Ascending aorta (tissue), 2 donors: ENCODE results near the gene GP2. TPM values are rescaled to one million over a fixed set of nuclear protein-coding genes. Genes with fewer than 3 reads are reported as not detected.

Experiments
- DNase-seq, 2 donors: peaks; one replicate each; pipeline ENCODE4 v3.0.0-alpha.2; 2019; ENCODE audit warnings: low spot score in 2 of 2
- H3K27ac ChIP-seq, 2 donors: fragments of 200-600 bp; sonication (generic); one replicate each; pipeline ENCODE4 v1.5.1; 2016 to 2017; ENCODE audit warnings: mild to moderate bottlenecking in 1 of 2
- H3K27me3 ChIP-seq: fragments of 200-600 bp; sonication (generic); one replicate; pipeline ENCODE4 v1.5.1; 2017
- H3K36me3 ChIP-seq, 2 donors: fragments of 200-600 bp; sonication (generic); one replicate each; pipeline ENCODE4 v1.5.1; 2016
- H3K4me1 ChIP-seq, 2 donors: fragments of 200-600 bp; sonication (generic); one replicate each; pipeline ENCODE4 v1.5.1; 2016 to 2017; ENCODE audit warnings: mild to moderate bottlenecking in 1 of 2
- H3K4me3 ChIP-seq, 2 donors: fragments of 200-600 bp; sonication (generic); one replicate each; pipeline ENCODE4 v1.5.1; 2016 to 2017; ENCODE audit warnings: mild to moderate bottlenecking in 1 of 2
- H3K9me3 ChIP-seq, 2 donors: fragments of 200-600 bp; sonication (generic); one replicate each; pipeline ENCODE4 v1.5.1; 2016
- CTCF ChIP-seq, 3 experiments: fragments of 200-600 bp in 2 of 3; fragments of 450-650 bp in 1 of 3; sonication (generic) in 2 of 3; IDR thresholded peaks; one replicate each; pipeline ENCODE4 v1.5.1; 2016 to 2019; ENCODE audit warnings: antibody characterized with exemption in 3 of 3, mild to moderate bottlenecking in 1 of 3, moderate library complexity in 1 of 3
- intact Hi-C: fragments of 100-400 bp; cut with DNase I; formaldehyde crosslinking; loops from one replicate; pipeline ENCODE4 v1.15.1; 2023
- total RNA-seq: library from RNA; depleted of rRNA; stranded (reverse); fragments of >200 nt; gene quantifications from one replicate; pipeline ENCODE4 v1.1.0, GENCODE V29; 2016

GP2 gene
- total RNA-seq, 1 donor from 2014 or later = 0.11 TPM

GRCh38 chr16:20334396-20334795, 7.1 kb upstream of the GP2 start:
- Histone ChIP-seq H3K9me3 (no peaks in the 10 kb centered on the region), H3K4me1 (no peaks in the 10 kb centered on the region), H3K4me3 (no peak overlapping the region), H3K36me3 (no peaks in the 10 kb centered on the region), H3K27me3 (no peaks in the 10 kb centered on the region), H3K27ac (no peak overlapping the region)
- intact Hi-C loops = no loop called here
- no peak for TF ChIP-seq CTCF (IDR thresholded peaks at IDR 0.05)
- DNase-seq = no peak

DNA sequence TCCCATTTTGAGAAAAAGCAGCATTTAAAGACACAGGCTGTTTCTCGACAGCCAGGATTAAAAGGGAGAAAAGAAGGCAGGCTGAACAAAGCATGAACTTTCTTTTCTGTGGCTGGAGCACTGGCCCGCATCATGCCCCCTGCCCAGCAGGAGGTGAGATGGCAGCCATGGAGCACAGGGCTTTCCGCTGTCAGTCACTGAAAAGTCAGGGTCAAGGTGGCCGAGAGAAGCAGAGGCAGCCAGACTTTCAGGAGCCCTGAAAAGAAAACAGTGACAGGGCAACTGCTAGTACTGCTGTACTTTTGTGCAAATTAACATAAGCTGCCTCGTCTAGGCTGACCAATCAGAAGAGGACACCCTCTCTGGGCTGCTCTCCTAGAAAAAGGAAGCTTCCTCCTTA, 5.8 kb upstream of the GP2 start:
- Histone ChIP-seq H3K27ac (no peak overlapping the region), H3K36me3 (no peaks in the 10 kb centered on the region), H3K27me3 (no peaks in the 10 kb centered on the region), H3K4me3 (no peak overlapping the region), H3K4me1 (no peaks in the 10 kb centered on the region), H3K9me3 (no peaks in the 10 kb centered on the region)
- intact Hi-C loops = no loop called here
- DNase-seq = no peak
- no peak for TF ChIP-seq CTCF (IDR thresholded peaks at IDR 0.05)

- H3K27me3 ChIP-seq = no peaks in the 10 kb centered on the region
- H3K27ac ChIP-seq = no peak overlapping the region
- TF ChIP-seq CTCF (IDR thresholded peaks at IDR 0.05) = no peak
- DNase-seq = no peak
- H3K4me3 ChIP-seq = no peak overlapping the region
- H3K4me1 ChIP-seq = no peaks in the 10 kb centered on the region
- intact Hi-C loops = no loop called here
- H3K9me3 ChIP-seq = no peaks in the 10 kb centered on the region
- H3K36me3 ChIP-seq = no peaks in the 10 kb centered on the region
Observed at GRCh38 chr16:20332411-20332810, 5.1 kb upstream of the GP2 start.

GRCh38 chr16:20331635-20332034, 4.3 kb upstream of the GP2 start:
- no peak overlapping the region for H3K4me3 ChIP-seq
- TF ChIP-seq CTCF (IDR thresholded peaks at IDR 0.05) = no peak
- no peaks in the 10 kb centered on the region for H3K27me3 ChIP-seq
- H3K9me3 ChIP-seq = no peaks in the 10 kb centered on the region
- no peaks in the 10 kb centered on the region for H3K4me1 ChIP-seq
- intact Hi-C loops = no loop called here
- H3K36me3 ChIP-seq = no peaks in the 10 kb centered on the region
- no peak overlapping the region for H3K27ac ChIP-seq
- no peak for DNase-seq

DNA sequence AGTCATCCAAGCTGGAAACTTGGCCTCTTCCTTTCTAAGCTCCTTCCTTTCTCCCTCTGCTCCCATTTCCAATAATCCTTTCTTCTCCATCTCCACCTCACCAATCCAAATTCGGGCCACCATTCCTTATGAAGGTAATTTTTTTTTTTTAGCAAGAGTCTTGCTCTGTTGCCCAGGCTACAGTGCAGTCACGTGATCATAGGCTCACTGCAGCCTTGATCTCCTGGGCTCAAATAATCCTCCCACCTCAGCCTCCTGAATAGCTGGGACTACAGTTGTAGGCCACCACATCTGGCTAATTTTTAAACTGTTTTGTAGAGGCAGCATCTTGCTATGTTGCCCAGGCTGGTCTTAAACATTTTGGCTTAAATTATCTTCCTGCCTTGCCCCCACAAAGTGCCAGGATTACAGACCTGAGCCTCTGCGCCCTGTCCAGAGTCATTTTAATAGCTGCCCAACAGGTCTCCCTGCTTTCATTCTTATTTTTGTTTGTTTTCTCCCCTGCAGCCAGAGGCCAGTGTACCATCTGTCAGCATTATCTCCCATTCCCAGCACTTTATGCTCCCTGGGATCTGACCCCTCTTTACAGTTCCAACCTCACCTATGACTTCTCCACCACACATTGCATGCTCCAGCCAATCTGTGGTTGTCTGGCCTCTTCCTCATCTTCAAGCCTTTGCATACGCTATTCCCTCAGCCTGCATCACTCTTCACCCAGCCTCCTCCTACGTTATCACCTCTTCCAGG, 2.3 kb upstream of the GP2 start:
- Histone ChIP-seq H3K9me3 (no peaks in the 10 kb centered on the region), H3K36me3 (no peaks in the 10 kb centered on the region), H3K4me3 (no peak overlapping the region), H3K27me3 (no peaks in the 10 kb centered on the region), H3K27ac (no peak overlapping the region), H3K4me1 (no peaks in the 10 kb centered on the region)
- intact Hi-C loops = no loop called here
- DNase-seq = no peak
- TF ChIP-seq CTCF (IDR thresholded peaks at IDR 0.05) = no peak

GRCh38 chr16:20326321-20326720, 992 bp downstream of the GP2 start:
- H3K4me1 ChIP-seq = no peaks in the 10 kb centered on the region
- TF ChIP-seq CTCF (IDR thresholded peaks at IDR 0.05) = no peak
- intact Hi-C loops = no loop called here
- no peaks in the 10 kb centered on the region for H3K9me3 ChIP-seq
- no peak overlapping the region for H3K4me3 ChIP-seq
- no peak for DNase-seq
- H3K36me3 ChIP-seq = no peaks in the 10 kb centered on the region
- H3K27me3 ChIP-seq = no peaks in the 10 kb centered on the region
- H3K27ac ChIP-seq = no peak overlapping the region
